GM21515 (cell line): ENCODE results near the gene METTL17.

Experiments
- ATAC-seq: cut with Tn5 transposase; IDR thresholded peaks from one replicate; pipeline ENCODE4 v1.9.1; 2021; ENCODE audit not compliant: unreplicated experiment

The METTL17 gene

GRCh38 chr14:21041676-21042433 lies 52.1 kb downstream of the METTL17 start, which contains the start of gene RNASE7:
RNASE7 (plus strand) TSS chr14:21042362; CDS start chr14:21042993, 631 bp downstream.
- no peak for ATAC-seq

- no peak for ATAC-seq
These were observed 53.1 kb downstream of the METTL17 start for GRCh38 chr14:21042918-21043317.

GRCh38 chr14:21043387-21043973 lies 53.7 kb downstream of the METTL17 start:
- ATAC-seq: no peak

GRCh38 chr14:21043974-21044618 lies 54.3 kb downstream of the METTL17 start:
- no peak for ATAC-seq
